Parietal lobe (tissue), 2 donors: ENCODE results near the gene C14orf132. TPM values are rescaled to one million over a fixed set of nuclear protein-coding genes. Genes with fewer than 3 reads are reported as not detected.

Experiments used
- small RNA-seq: library from RNA; depleted of rRNA; stranded (forward); fragments of <200 nt; gene quantifications from one replicate; pipeline ENCODE3, GENCODE V24; 2014; ENCODE audit warnings: low replicate concordance
- total RNA-seq: library from RNA; depleted of rRNA; stranded (reverse); fragments of >200 nt; gene quantifications from one replicate; pipeline ENCODE4 v1.2.3, GENCODE V29; 2014

Gene C14orf132
- 66.4 TPM for total RNA-seq

DNA sequence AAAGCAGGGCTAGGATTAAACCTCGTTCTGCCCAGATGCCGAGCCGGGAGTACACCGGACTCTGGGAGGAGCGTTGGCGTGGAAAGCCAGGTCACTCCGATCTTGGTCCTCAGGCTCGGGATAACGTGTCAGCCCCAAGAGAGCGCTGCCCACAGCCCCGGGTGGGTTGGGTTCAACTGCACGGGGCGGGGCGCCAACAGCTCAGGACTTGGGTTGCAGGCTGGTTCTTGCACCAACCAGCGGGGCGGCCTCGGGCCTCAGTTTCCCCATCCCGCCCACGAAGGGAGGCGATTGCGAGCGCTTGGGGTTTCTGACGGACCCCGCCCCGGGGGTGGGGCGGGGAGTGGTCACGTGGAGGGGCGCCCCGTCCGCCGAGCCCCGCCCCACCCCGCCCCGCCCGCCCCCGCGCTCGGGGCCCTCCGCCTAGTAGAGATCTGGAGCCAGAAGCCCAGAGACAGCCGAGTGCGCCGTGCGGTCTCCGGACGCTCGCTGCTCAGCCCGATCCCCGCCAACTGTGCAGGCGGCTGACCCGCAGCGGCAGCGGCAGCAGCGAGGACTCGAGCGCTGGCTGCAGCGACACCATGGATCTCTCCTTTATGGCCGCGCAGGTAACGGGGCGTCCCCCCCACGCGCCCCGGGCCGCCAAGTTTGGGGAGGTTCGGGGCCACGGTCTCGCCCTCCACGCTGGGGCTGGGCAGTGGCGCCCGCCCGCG lies at the start of gene C14orf132:
TSS of gene C14orf132 (plus strand) at position 443 of the 713 bp plus-strand sequence. CDS start at position 582, 139 bp downstream.

Small RNA genes lying within 50 kb of the gene (small RNA-seq; reads per million reads assigned to genes)
- not detected for gene AL137190.1

Other genes starting within 250 kb of the C14orf132 start
- gene TUNAR, start 162.5 kb upstream of the C14orf132 start, total RNA-seq, result 4.7 TPM
- gene BDKRB2, start 165.5 kb downstream of the C14orf132 start, total RNA-seq, result 0.31 TPM
- gene BDKRB1, start 216.8 kb downstream of the C14orf132 start, total RNA-seq, result not detected